Mesodermal cell (in vitro differentiated cells): ENCODE results near the gene METTL24.
A peak's percentile ranks its signal among the peaks of the same experiment; 100 is the strongest.

Experiments used
- H3K27ac ChIP-seq: 2 replicates; pipeline ENCODE4 v1.7.0; 2013; ENCODE audit warnings: mild to moderate bottlenecking, low read depth, low read length, moderate library complexity; ENCODE audit not compliant: severe bottlenecking
- H3K36me3 ChIP-seq: 2 replicates; pipeline ENCODE4 v1.7.1; 2013; ENCODE audit warnings: mild to moderate bottlenecking, low read length, moderate library complexity; ENCODE audit not compliant: control insufficient read depth, insufficient read depth
- H3K4me1 ChIP-seq: one replicate; pipeline ENCODE4 v1.7.1; 2013; ENCODE audit warnings: mild to moderate bottlenecking, low read length; ENCODE audit not compliant: insufficient read depth, control insufficient read depth, poor library complexity, severe bottlenecking
- H3K4me3 ChIP-seq: 2 replicates; pipeline ENCODE4 v1.7.0; 2013; ENCODE audit warnings: low read length, control low read depth, mild to moderate bottlenecking; ENCODE audit not compliant: insufficient read depth, poor library complexity, severe bottlenecking; ENCODE audit errors: extremely low read depth
- H3K9me3 ChIP-seq: 2 replicates; pipeline ENCODE4 v1.7.1; 2013; ENCODE audit warnings: mild to moderate bottlenecking, low read length, moderate library complexity; ENCODE audit not compliant: control insufficient read depth
- WGBS, 2 experiments: methylation state at CpG; one replicate each; pipeline ENCODE4 v1.1.5; 2013; ENCODE audit warnings: missing lambda C conversion rate in 2 of 2; ENCODE audit not compliant: insufficient coverage in 2 of 2; 5-methylcytosine and 5-hydroxymethylcytosine counted together

Gene METTL24

GRCh38 chr6:110334423-110335180 lies 23.5 kb downstream of the METTL24 start:
- no peaks in the 10 kb centered on the region for H3K9me3 ChIP-seq
- no peaks in the 10 kb centered on the region for H3K36me3 ChIP-seq
- H3K27ac ChIP-seq: peak overlapping the region; percentile 19
- H3K4me1 ChIP-seq: peaks cover 21% of the 10 kb centered on the region
- 60 to 65% methylated on average over 6 to 7 of the region's 9 CpGs for WGBS, 2 experiments
- H3K4me3 ChIP-seq: no peak overlapping the region

GRCh38 chr6:110332281-110332680 lies 25.9 kb downstream of the METTL24 start:
- Histone ChIP-seq H3K36me3 (no peaks in the 10 kb centered on the region), H3K9me3 (no peaks in the 10 kb centered on the region), H3K4me3 (no peak overlapping the region), H3K4me1 (peaks cover 42% of the 10 kb centered on the region), H3K27ac (peak overlapping the region; percentile 75)
- 93 to 94% methylated on average over 5 to 6 of the region's 6 CpGs for WGBS, 2 experiments

GRCh38 chr6:110331816-110332215 lies 26.3 kb downstream of the METTL24 start:
- H3K9me3 ChIP-seq: no peaks in the 10 kb centered on the region
- peaks cover 42% of the 10 kb centered on the region for H3K4me1 ChIP-seq
- peak overlapping the region; percentile 75 for H3K27ac ChIP-seq
- H3K36me3 ChIP-seq: no peaks in the 10 kb centered on the region
- no peak overlapping the region for H3K4me3 ChIP-seq
- 8 to 21% methylated on average over 2 of the region's 4 CpGs for WGBS, 2 experiments

- peaks cover 42% of the 10 kb centered on the region for H3K4me1 ChIP-seq
- WGBS, 2 experiments: 73 to 100% methylated on average over 1 to 3 of the region's 3 CpGs
- H3K4me3 ChIP-seq: no peak overlapping the region
- peak overlapping the region; percentile 75 for H3K27ac ChIP-seq
- no peaks in the 10 kb centered on the region for H3K9me3 ChIP-seq
- H3K36me3 ChIP-seq: no peaks in the 10 kb centered on the region
Measured at GRCh38 chr6:110331390-110331789, 26.8 kb downstream of the METTL24 start.

- 81 to 87% methylated on average over 10 to 11 of the region's 19 CpGs for WGBS, 2 experiments
- Histone ChIP-seq H3K9me3 (no peaks in the 10 kb centered on the region), H3K4me1 (peaks cover 42% of the 10 kb centered on the region), H3K4me3 (no peak overlapping the region), H3K36me3 (no peaks in the 10 kb centered on the region), H3K27ac (peak overlapping the region; percentile 72)
Measured at GRCh38 chr6:110329714-110330436, 28.3 kb downstream of the METTL24 start.

- H3K9me3 ChIP-seq: no peaks in the 10 kb centered on the region
- peak overlapping the region; percentile 72 for H3K27ac ChIP-seq
- H3K4me1 ChIP-seq: peaks cover 42% of the 10 kb centered on the region
- H3K36me3 ChIP-seq: no peaks in the 10 kb centered on the region
- WGBS, 2 experiments: 78 to 83% methylated on average over 6 of the region's 7 CpGs
- H3K4me3 ChIP-seq: no peak overlapping the region
Measured at GRCh38 chr6:110329348-110329713, 28.8 kb downstream of the METTL24 start.

- Histone ChIP-seq H3K4me3 (no peak overlapping the region), H3K9me3 (no peaks in the 10 kb centered on the region), H3K27ac (peak overlapping the region; percentile 72), H3K36me3 (no peaks in the 10 kb centered on the region), H3K4me1 (peaks cover 42% of the 10 kb centered on the region)
- WGBS, 2 experiments: 50 to 92% methylated on average over 1 to 2 of the region's 2 CpGs
Measured at GRCh38 chr6:110328259-110328658, 29.9 kb downstream of the METTL24 start.

GRCh38 chr6:110327391-110327790 lies 30.8 kb downstream of the METTL24 start:
- H3K9me3 ChIP-seq: no peaks in the 10 kb centered on the region
- no peak overlapping the region for H3K4me3 ChIP-seq
- peaks cover 49% of the 10 kb centered on the region for H3K4me1 ChIP-seq
- no peaks in the 10 kb centered on the region for H3K36me3 ChIP-seq
- no peak overlapping the region for H3K27ac ChIP-seq
- 92% methylated on average over 2 of the region's 3 CpGs for WGBS, 2 experiments

- Histone ChIP-seq H3K36me3 (no peaks in the 10 kb centered on the region), H3K9me3 (no peaks in the 10 kb centered on the region), H3K4me1 (peaks cover 47% of the 10 kb centered on the region), H3K4me3 (no peak overlapping the region), H3K27ac (no peak overlapping the region)
- WGBS, 2 experiments: 100% methylated on average over 1 of the region's 2 CpGs
Measured at GRCh38 chr6:110326609-110327008, 31.5 kb downstream of the METTL24 start.

GRCh38 chr6:110326057-110326456 lies 32.1 kb downstream of the METTL24 start:
- WGBS, 2 experiments: 94 to 100% methylated on average over 2 of the region's 3 CpGs
- no peak overlapping the region for H3K4me3 ChIP-seq
- H3K4me1 ChIP-seq: peaks cover 42% of the 10 kb centered on the region
- no peak overlapping the region for H3K27ac ChIP-seq
- no peaks in the 10 kb centered on the region for H3K36me3 ChIP-seq
- no peaks in the 10 kb centered on the region for H3K9me3 ChIP-seq

- peaks cover 38% of the 10 kb centered on the region for H3K4me1 ChIP-seq
- H3K27ac ChIP-seq: no peak overlapping the region
- H3K4me3 ChIP-seq: no peak overlapping the region
- no peaks in the 10 kb centered on the region for H3K36me3 ChIP-seq
- no peaks in the 10 kb centered on the region for H3K9me3 ChIP-seq
Measured at GRCh38 chr6:110325197-110325596, 33.0 kb downstream of the METTL24 start.
